DMS153 (cell line): ENCODE data around the gene LRRC30.
"Not testable (repeated sequence)": the region's sequence is repeated elsewhere in the genome, so short reads cannot be mapped to it uniquely, and the experiment has no call there.

Source experiments
- DNase-seq: peaks from one replicate; lab custom pipeline; 2025; lab: John Stamatoyannopoulos, UW

The LRRC30 gene

GRCh38 chr18:7230626-7231349, at the start of gene LRRC30:
Gene LRRC30 (plus strand): TSS chr18:7231089. CDS start chr18:7231139, 50 bp downstream.
- no peak for DNase-seq

DNA sequence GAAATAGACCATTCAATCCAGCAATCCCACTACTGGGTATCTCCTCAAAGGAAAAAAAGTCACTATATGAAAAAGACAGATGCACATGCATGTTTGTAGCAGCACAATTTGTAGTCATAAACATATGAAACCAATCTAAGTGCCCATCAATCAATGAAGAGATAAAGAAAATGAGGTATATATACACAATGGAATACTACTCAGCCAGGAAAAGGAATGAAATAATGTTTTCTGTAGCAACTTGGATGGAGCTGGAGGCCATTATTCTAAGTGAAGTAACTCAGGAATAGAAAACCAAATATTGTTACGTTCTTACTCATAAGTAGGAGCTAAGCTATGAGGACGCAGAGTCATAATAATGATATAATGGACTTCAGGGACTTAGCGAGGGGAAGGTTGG, 45.2 kb upstream of the LRRC30 start:
- DNase-seq: no peak

DNA sequence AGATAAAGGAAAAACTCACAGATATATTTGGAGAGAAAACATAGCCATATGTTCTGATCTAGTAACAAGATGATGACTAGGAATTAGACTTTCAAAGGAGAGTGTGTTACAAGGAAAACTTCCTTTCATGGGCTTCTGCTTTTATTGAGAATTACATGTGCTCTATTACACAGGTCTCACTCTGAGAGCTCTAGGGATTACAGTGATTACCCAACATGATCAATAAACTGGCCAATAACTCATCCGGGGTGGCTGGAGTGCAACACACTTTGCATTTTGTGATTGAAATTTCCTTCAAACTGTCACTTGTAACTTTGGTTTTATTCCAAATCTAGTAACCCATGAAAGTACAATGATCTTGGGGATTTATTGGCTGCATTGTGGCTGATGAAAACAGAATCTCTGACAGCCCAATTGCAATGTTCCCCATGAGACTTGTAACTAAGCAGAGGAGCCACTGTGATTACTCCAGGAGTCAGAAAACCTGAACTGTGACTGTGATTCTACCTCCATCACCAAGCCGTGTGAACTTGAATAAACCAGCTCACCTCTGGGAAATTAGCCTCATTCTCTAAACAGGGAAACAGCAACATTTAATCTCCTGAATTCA, 40.2 kb upstream of the LRRC30 start:
- DNase-seq: no peak

DNA sequence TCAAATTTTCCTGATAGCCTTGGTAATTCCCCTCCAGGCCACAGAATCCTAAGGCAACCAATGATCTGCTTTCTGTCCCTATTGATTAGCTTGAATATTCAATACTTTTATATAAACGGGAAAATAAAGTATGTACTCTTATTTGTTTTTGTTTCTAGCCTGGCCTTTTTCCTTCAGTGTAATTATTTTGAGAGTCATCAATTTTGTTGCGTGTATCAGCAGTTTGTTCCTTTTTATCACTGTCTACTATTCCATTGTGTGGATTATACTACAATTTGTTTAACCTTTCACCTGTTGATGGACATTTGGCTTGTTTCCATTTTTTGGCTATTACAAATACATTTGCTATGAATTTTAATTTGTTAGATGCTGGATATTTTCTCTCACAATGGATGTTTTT, 39.2 kb upstream of the LRRC30 start:
- DNase-seq: no peak

DNA sequence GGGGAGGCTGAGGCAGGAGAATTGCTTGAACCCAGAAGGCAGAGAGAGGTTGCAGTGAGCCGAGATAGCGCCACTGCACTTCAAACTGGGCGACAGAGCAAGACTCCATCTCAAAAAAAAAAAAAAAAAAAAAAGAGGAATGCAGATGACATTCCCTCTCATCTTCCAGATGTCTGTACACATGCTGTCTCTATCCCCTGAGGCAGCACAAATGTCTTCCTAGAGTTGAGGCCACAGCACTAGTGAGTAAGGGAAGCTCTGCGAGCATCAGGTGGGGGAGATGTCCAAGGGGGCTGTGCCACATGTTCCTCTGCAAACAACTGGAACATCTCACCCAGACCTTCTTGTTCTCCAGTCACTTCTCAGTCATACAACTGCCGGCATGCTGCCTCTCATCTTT, 35.6 kb upstream of the LRRC30 start:
- DNase-seq: no peak

DNA sequence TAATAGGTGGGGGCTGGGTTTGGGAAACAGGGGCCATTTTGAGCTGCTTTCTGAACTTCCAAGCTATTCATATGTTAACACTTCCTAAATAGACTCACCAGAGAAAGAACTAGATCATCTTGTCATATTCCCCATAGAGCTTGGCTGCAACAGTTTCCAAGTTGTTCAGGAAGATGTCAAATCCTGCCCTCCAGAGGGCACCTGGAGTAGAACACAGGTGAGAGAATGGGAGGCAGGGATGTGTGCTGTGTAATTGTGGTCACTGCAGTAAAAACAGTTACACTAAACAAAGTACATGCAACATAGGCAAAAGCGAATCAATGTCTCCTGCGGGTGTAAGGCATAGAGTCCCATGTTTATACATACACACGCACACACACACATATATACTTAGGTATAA, 34.5 kb upstream of the LRRC30 start:
- DNase-seq: no peak

GRCh38 chr18:7197854-7198253, 33.0 kb upstream of the LRRC30 start:
- DNase-seq: no peak

- DNase-seq: no peak
These were observed 32.6 kb upstream of the LRRC30 start for GRCh38 chr18:7198326-7198725.

GRCh38 chr18:7201096-7201495, 29.8 kb upstream of the LRRC30 start:
- no peak for DNase-seq

- DNase-seq: no peak
These were observed 28.7 kb upstream of the LRRC30 start for GRCh38 chr18:7202169-7202568.

DNA sequence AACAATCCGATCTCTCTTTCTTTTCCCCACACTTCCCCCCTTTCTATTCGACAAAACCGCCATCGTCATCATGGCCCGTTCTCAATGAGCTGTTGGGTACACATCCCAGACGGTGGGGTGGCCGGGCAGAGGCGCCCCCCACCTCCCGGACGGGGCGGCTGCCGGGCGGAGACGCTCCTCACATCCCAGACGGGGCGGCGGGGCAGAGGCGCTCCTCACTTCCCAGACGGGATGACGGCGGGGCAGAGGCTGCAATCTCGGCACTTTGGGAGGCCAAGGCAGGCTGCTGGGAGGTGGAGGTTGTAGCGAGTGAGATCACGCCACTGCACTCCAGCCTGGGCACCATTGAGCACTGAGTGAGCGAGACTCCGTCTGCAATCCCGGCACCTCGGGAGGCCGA, 27.3 kb upstream of the LRRC30 start:
- DNase-seq: not testable (repeated sequence)

DNA sequence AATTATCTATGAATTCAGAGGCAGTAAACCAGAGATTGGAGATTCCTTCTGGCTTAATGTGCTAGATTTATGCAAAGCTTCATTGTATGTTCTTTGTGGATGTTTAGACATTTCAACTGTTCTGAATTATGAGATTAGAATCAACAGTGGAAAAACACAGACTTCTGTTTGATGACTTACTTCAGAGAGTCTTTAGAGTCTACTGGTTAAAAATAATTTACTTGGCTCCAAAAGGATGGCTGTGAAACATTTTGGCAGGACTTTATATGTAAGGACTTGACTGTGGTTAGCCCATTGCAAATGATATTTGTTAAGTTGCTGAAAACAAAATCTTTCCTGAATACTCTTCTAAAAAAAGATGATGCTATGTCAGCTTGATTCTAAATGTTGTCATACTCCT, 25.5 kb upstream of the LRRC30 start:
- DNase-seq: no peak

DNA sequence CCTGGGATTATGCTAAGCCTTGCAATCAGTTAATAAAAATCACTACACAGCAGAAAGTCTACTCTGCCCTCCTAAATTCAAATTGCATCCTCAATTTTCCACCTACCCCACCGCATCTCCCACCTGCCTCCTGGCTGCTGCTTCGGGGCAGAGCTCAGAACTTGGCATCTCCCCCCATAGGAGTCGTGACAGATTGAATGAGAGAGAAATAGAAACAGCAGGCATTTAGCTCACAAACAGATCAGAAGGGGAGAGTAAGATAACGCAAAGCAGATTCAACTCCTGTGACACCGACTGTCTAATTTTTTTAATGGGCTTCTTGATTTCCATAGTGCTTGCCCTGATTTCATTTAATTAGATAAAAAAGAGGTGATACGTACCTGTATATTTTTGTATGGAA, 24.7 kb upstream of the LRRC30 start:
- DNase-seq: no peak

DNA sequence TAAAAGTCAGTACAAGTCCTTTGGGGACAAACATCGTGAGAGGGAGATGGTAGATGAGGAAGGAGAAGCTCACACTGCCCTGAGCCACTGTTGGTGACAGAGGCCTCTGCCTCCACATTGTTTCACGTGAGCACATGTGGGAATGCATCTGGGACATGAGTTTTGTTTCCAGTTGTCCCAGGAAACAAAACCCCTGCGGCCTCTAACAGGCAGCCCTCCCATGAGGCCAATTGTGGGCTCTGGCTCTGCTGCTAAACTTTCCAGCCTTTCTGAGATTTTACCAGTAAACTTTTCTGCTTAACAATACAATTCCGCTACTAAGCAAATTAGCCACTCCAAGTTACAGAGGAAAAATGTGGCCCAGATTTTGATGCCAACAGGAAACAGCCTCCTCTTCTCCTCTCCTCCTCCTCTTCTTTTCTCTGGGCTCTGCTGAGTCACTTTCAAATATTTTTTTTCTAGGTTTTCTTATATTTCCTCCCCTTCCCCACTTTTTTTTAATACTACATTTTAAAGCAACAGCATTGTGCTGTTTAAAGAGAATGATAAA, 23.4 kb upstream of the LRRC30 start:
- DNase-seq: no peak

DNA sequence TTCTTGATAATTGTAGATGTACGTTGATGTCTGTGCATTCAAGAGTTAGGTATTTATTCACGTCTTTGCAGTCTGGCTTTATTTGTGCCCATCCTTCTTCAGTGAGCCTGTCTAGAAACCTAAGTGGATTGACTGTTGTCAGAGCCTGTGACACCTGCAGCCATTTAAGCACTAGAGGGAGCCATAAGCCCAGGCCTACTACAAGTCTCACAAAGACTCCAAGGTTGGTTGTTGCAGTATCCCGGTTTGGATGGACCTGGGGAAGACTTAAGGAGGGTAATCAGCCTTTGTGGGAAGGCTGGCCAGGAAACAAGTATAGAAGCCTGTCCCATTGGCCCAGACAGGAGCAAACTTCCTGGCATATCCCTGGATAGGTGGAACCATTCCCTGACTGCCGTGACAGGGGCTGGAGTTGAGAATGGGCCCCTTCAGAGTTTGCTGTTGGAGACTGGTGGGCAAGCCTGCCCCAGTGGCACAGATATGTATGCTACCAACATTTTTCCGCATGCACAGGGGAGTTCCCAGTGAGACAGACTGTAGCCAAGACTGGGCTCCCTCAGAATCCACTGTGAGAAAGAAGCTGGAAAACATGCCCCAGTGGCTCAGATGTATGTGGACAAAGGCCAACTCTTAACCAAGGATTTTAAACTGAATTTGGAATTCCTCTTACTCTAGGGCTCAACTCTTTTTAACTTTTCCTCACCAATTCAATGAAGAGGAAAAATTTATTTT, 9.3 kb upstream of the LRRC30 start:
- DNase-seq: peak; percentile 22

GRCh38 chr18:7224198-7224597, 6.7 kb upstream of the LRRC30 start:
- DNase-seq: no peak

DNA sequence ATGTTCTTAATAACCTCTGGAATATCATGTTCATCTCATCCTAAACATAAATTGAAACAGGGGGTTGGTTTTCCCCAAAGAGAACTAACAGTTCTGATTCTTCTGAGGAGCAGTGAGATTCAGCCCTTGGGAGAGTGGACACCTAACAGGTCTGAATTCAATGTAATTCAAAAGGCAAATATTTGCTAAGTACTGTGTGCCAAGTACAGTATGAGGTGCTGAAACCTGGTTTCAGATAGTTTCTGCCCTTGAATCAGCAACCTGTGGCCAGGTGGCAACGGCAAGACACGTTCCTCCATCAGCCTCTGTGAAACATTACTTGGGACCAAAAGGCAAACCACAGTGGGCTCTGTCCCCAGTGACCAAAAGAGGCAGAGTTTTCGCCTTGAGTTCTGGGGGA, 1.3 kb downstream of the LRRC30 start:
- no peak for DNase-seq

DNA sequence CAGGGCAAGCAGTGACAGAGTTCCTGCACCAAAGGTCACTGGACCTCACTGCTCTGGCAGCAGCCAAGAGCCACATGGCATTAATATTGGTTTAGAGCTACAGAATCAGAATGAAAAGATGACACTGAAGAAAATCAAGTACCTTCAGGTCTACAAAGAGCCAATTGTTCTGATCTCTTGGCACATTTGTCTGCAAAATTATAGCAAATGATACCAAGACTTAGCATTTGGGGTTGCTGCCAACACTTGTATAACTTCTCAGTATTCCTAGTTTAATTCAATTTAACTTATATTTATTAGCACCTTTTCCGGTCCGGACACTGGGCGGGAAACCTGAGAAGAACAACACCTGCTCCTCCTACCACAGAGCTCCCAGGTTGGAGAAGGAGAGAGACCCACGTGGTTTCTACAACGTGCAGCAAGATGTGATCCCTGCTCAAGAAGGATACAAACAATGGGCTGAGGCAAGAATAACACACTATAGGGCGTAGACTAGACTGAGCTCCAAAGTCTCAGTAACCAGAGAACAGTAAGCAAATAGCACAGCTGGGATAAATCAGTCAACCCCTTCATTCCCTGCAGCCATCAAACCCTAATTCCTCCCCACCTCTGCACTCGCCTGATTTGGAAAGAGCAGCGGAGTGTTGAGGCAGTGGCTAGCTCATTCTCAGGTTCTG, 2.4 kb downstream of the LRRC30 start:
- no peak for DNase-seq

- DNase-seq: no peak
These were observed 3.2 kb downstream of the LRRC30 start for GRCh38 chr18:7234091-7234490.

GRCh38 chr18:7234956-7235355, 4.1 kb downstream of the LRRC30 start:
- no peak for DNase-seq

- DNase-seq: no peak
These were observed 5.2 kb downstream of the LRRC30 start for GRCh38 chr18:7236072-7236471.

DNA sequence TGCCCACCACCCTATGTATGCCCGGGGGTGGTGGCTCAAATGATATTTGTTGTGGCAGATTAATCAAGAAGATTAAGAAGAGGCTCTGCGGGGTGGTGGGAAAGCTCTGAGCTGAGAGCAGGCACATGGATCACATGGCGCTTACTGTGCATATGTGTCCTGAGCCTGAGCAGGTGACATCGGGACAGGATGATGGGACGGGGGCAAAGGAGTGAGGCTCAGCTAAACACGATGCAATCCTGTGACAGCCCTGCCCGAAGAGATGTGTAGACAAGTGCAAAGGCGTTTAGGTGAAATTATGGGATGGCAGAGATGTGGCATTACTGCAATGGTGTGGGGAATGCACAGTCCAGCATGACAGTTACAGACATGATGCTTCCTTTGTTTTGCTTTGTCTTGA, 6.0 kb downstream of the LRRC30 start:
- DNase-seq: no peak
